SJSA1 (cell line): ENCODE data around the gene STIM2. TPM values are rescaled to one million over a fixed set of nuclear protein-coding genes. Genes with fewer than 3 reads are reported as not detected.

Experiments used
- DNase-seq, 2 experiments: peaks; one replicate each; pipeline ENCODE4 v3.0.0-alpha.2; 2015 to 2020; ENCODE audit warnings: low spot score in 2 of 2, low read depth in 1 of 2
- H3K27ac ChIP-seq: fragments of 250-450 bp; sonication (Bioruptor Pico); 2 replicates; pipeline ENCODE4 v1.5.1; 2020; ENCODE audit warnings: mild to moderate bottlenecking, moderate library complexity
- H3K27me3 ChIP-seq: fragments of 250-450 bp; sonication (Bioruptor Pico); replicated peaks from 2 replicates; pipeline ENCODE4 v1.5.1; 2020; ENCODE audit warnings: mild to moderate bottlenecking, moderate library complexity
- H3K36me3 ChIP-seq: fragments of 250-450 bp; sonication (Bioruptor Pico); 2 replicates; pipeline ENCODE4 v1.5.1; 2020; ENCODE audit warnings: mild to moderate bottlenecking
- H3K4me1 ChIP-seq: fragments of 250-450 bp; sonication (Bioruptor Pico); replicated peaks from 2 replicates; pipeline ENCODE4 v1.6.1; 2021; ENCODE audit warnings: mild to moderate bottlenecking
- H3K4me3 ChIP-seq: fragments of 250-450 bp; sonication (Bioruptor Pico); 2 replicates; pipeline ENCODE4 v1.5.1; 2020; ENCODE audit warnings: mild to moderate bottlenecking
- H3K9me3 ChIP-seq: fragments of 250-450 bp; sonication (Bioruptor Pico); replicated peaks from 2 replicates; pipeline ENCODE4 v1.5.1; 2020; ENCODE audit warnings: mild to moderate bottlenecking
- total RNA-seq: library from RNA; depleted of rRNA; stranded (reverse); fragments of >200 nt; shearing (Covaris generic); gene quantifications from 2 replicates; pipeline ENCODE4 v1.2.3, GENCODE V29; 2014

The STIM2 gene
- total RNA-seq, 1 experiment from 2014 or later, result 13.1 TPM

DNA sequence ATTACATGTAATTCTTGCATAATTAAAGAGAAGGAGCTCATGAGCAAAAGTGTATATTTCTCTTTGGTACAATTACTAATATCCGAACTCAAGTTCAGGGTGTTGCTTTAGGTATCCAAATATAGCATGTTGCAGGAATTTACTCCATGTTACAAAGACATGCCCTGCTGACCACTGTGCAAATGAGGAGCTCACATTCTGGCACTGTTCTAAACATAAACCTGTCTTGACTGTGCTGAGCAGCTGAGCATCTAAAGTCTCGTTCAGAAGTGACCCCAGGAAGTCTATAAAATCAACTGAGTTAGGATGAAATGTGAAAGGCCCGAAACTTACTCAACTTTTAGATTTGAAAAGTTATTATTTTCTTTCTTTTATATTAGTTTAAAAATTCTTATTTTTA lies 124.3 kb downstream of the STIM2 start:
- H3K9me3 ChIP-seq, result no peaks in the 10 kb centered on the region
- no peaks in the 10 kb centered on the region for H3K36me3 ChIP-seq
- no peaks in the 10 kb centered on the region for H3K27me3 ChIP-seq
- H3K4me1 ChIP-seq, result no peaks in the 10 kb centered on the region
- no peak overlapping the region for H3K27ac ChIP-seq
- H3K4me3 ChIP-seq, result no peak overlapping the region
- DNase-seq, result no peak

- no peak overlapping the region for H3K27ac ChIP-seq
- no peaks in the 10 kb centered on the region for H3K9me3 ChIP-seq
- DNase-seq, result no peak
- no peaks in the 10 kb centered on the region for H3K4me1 ChIP-seq
- H3K27me3 ChIP-seq, result no peaks in the 10 kb centered on the region
- H3K4me3 ChIP-seq, result no peak overlapping the region
- H3K36me3 ChIP-seq, result no peaks in the 10 kb centered on the region
These were observed 125.2 kb downstream of the STIM2 start for GRCh38 chr4:26985873-26986272.

- no peaks in the 10 kb centered on the region for H3K4me1 ChIP-seq
- no peaks in the 10 kb centered on the region for H3K9me3 ChIP-seq
- no peaks in the 10 kb centered on the region for H3K27me3 ChIP-seq
- H3K27ac ChIP-seq, result no peak overlapping the region
- no peaks in the 10 kb centered on the region for H3K36me3 ChIP-seq
- no peak overlapping the region for H3K4me3 ChIP-seq
- DNase-seq, result no peak
These were observed 126.5 kb downstream of the STIM2 start for GRCh38 chr4:26987191-26987590.

DNA sequence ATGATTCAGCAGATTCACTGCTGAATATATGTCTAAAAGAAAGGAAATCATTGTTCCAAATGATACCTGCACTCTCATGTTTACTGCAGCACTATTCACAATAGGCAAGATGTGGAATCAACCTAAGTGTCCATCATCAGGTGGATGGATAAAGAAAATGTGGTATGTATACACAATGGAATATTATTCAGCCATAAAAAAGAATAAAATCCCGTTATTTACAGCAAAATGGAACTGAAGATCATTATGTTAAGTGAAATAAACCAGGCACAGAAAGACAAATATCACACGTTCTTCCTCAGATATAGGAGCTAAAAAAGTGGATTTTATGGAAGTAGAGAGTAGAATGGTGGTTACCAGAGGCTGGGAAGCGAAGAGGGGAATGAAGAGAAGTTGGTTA lies 130.4 kb downstream of the STIM2 start:
- no peaks in the 10 kb centered on the region for H3K36me3 ChIP-seq
- H3K9me3 ChIP-seq, result no peaks in the 10 kb centered on the region
- H3K4me3 ChIP-seq, result no peak overlapping the region
- no peak overlapping the region for H3K27ac ChIP-seq
- no peaks in the 10 kb centered on the region for H3K4me1 ChIP-seq
- H3K27me3 ChIP-seq, result no peaks in the 10 kb centered on the region
- no peak for DNase-seq

- H3K36me3 ChIP-seq, result no peaks in the 10 kb centered on the region
- no peak overlapping the region for H3K27ac ChIP-seq
- H3K4me1 ChIP-seq, result no peaks in the 10 kb centered on the region
- H3K27me3 ChIP-seq, result no peaks in the 10 kb centered on the region
- no peaks in the 10 kb centered on the region for H3K9me3 ChIP-seq
- H3K4me3 ChIP-seq, result no peak overlapping the region
- no peak for DNase-seq
These were observed 132.2 kb downstream of the STIM2 start for GRCh38 chr4:26992657-26993361.

DNA sequence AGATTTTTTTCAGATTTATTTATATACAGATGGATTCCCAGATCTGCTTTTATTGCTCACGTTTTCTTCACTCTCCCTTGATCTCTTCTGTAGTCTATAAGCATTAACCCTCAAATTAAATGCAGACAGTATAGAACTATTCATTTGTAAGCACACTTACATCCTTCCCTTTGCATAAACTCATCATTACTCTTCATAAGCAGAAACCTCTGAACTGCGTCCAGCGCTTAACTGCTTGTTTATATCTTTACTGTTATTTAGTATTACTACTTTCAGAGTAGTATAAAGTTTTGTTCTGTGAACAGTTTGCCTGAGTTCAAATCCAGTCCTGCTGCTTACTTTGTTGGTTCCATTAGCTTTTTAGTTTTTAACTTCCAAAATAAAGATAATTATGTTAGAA lies 132.9 kb downstream of the STIM2 start:
- Histone ChIP-seq H3K9me3 (no peaks in the 10 kb centered on the region), H3K4me1 (no peaks in the 10 kb centered on the region), H3K27ac (no peak overlapping the region), H3K36me3 (no peaks in the 10 kb centered on the region), H3K4me3 (no peak overlapping the region), H3K27me3 (no peaks in the 10 kb centered on the region)
- DNase-seq, result no peak

- H3K27me3 ChIP-seq, result no peaks in the 10 kb centered on the region
- no peaks in the 10 kb centered on the region for H3K4me1 ChIP-seq
These were observed 133.3 kb downstream of the STIM2 start for GRCh38 chr4:26993967-26994366.

GRCh38 chr4:26995316-26995715 lies 134.7 kb downstream of the STIM2 start:
- H3K36me3 ChIP-seq, result no peaks in the 10 kb centered on the region
- no peak overlapping the region for H3K27ac ChIP-seq
- no peak overlapping the region for H3K4me3 ChIP-seq
- no peaks in the 10 kb centered on the region for H3K9me3 ChIP-seq
- no peaks in the 10 kb centered on the region for H3K4me1 ChIP-seq
- DNase-seq, result no peak
- no peaks in the 10 kb centered on the region for H3K27me3 ChIP-seq

More at GRCh38 chr4:26993967-26994366, 133.3 kb downstream of the STIM2 start:
- H3K9me3 ChIP-seq, result no peaks in the 10 kb centered on the region
- no peaks in the 10 kb centered on the region for H3K36me3 ChIP-seq
- DNase-seq, result no peak
- H3K4me3 ChIP-seq, result no peak overlapping the region
- no peak overlapping the region for H3K27ac ChIP-seq

GRCh38 chr4:26996745-26997144 lies 136.1 kb downstream of the STIM2 start:
- DNase-seq, result no peak
- H3K36me3 ChIP-seq, result no peaks in the 10 kb centered on the region
- no peak overlapping the region for H3K27ac ChIP-seq
- H3K4me3 ChIP-seq, result no peak overlapping the region
- H3K4me1 ChIP-seq, result no peaks in the 10 kb centered on the region
- no peaks in the 10 kb centered on the region for H3K27me3 ChIP-seq
- no peaks in the 10 kb centered on the region for H3K9me3 ChIP-seq

- Histone ChIP-seq H3K36me3 (no peaks in the 10 kb centered on the region), H3K27ac (no peak overlapping the region), H3K4me3 (no peak overlapping the region), H3K4me1 (peaks cover 5% of the 10 kb centered on the region; the same call in 1 of the 2 replicates), H3K9me3 (no peaks in the 10 kb centered on the region), H3K27me3 (no peaks in the 10 kb centered on the region)
- no peak for DNase-seq
These were observed 139.0 kb downstream of the STIM2 start for GRCh38 chr4:26999689-27000088.

GRCh38 chr4:27000122-27000521 lies 139.5 kb downstream of the STIM2 start:
- H3K36me3 ChIP-seq, result no peaks in the 10 kb centered on the region
- H3K27ac ChIP-seq, result no peak overlapping the region
- H3K4me3 ChIP-seq, result no peak overlapping the region
- peaks cover 5% of the 10 kb centered on the region; the same call in 1 of the 2 replicates for H3K4me1 ChIP-seq
- no peaks in the 10 kb centered on the region for H3K27me3 ChIP-seq
- no peak for DNase-seq
- no peaks in the 10 kb centered on the region for H3K9me3 ChIP-seq

DNA sequence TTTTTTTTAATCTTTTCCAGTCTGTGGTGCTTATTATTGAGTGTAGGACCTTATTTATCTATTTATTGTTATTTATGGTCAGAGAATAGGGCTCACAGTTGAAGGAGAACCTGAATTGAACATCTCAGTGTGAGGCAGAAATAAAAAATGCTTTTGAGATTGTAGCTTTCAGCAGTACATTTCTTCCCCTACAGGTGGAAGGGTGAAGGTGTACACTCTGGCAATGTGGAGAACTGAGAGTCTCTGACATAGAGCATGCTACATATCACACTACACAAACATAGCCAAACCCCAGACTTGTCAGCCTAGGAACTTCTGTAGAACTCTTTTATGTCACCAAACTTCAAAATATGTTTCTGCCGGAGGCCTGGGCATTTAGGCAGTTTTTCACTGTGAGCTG lies 140.2 kb downstream of the STIM2 start:
- Histone ChIP-seq H3K27ac (no peak overlapping the region), H3K27me3 (no peaks in the 10 kb centered on the region), H3K36me3 (no peaks in the 10 kb centered on the region), H3K4me1 (peaks cover 7% of the 10 kb centered on the region; the same call in 1 of the 2 replicates), H3K9me3 (no peaks in the 10 kb centered on the region), H3K4me3 (no peak overlapping the region)
- no peak for DNase-seq

- no peaks in the 10 kb centered on the region for H3K27me3 ChIP-seq
- no peaks in the 10 kb centered on the region for H3K9me3 ChIP-seq
- H3K36me3 ChIP-seq, result no peaks in the 10 kb centered on the region
- peaks cover 10% of the 10 kb centered on the region; the same call in 1 of the 2 replicates for H3K4me1 ChIP-seq
- no peak for DNase-seq
- no peak overlapping the region for H3K4me3 ChIP-seq
- H3K27ac ChIP-seq, result no peak overlapping the region
These were observed 140.9 kb downstream of the STIM2 start for GRCh38 chr4:27001398-27002164.

DNA sequence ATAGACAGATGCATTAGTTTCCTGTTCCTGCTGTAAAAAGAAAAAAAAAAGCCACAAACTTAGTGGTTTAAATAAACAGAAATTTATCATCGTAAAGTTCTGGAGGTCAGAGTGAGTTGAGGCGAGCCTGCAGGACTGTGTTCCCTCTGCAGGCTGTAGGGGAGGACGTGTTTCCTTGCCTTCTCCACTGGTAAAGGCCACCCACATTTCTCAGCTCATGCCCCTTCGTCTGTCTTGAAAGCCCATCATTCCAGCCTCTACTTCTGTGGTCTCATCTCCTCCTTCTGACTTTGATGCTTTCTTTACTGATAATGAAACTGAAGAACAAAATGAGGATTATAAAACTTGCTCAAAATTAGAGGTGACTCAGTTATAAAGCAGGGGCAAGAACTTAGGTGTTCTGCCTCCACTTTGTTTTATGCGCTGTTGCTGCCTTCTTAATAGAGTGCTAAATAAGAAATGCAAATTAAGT lies 143.0 kb downstream of the STIM2 start:
- peaks cover 10% of the 10 kb centered on the region; the same call in 1 of the 2 replicates for H3K4me1 ChIP-seq
- peak; percentile 46 to 49 for DNase-seq
- no peaks in the 10 kb centered on the region for H3K9me3 ChIP-seq

More for the DNA sequence above, 143.0 kb downstream of the STIM2 start:
- no peaks in the 10 kb centered on the region for H3K36me3 ChIP-seq
- H3K27me3 ChIP-seq, result no peaks in the 10 kb centered on the region
- H3K4me3 ChIP-seq, result no peak overlapping the region
- H3K27ac ChIP-seq, result no peak overlapping the region
